Caco-2 (cell line): Measurements from ENCODE around the gene EHHADH. TPM values are rescaled to one million over a fixed set of nuclear protein-coding genes. Genes with fewer than 3 reads are reported as not detected.
A peak's percentile ranks its signal among the peaks of the same experiment; 100 is the strongest.

Source experiments
- BruUV-seq: library from RNA; stranded (reverse); fragments of 400-500 nt; replicated peaks from 2 replicates; lab custom pipeline; 2021; lab: Mats Ljungman, UMichigan
- CTCF ChIA-PET: fragments of 300-600 bp; sonication (Branson Sonifier 250); formaldehyde crosslinking; loops from one replicate; lab custom pipeline; 2022; ENCODE audit warnings: antibody characterized with exemption; lab: Charles Lee
- POLR2A ChIA-PET: fragments of 300-600 bp; sonication (Branson Sonifier 250); formaldehyde crosslinking; loops from one replicate; lab custom pipeline; 2022; ENCODE audit warnings: antibody characterized with exemption; lab: Charles Lee
- DNase-seq, 2 experiments: peaks; one replicate each; pipeline versions ENCODE4 v3.0.0 to v3.0.0-alpha.2; 2020 to 2022
- H3K27me3 ChIP-seq: replicated peaks from 2 replicates; pipeline ENCODE4 v1.6.0; 2011; ENCODE audit warnings: low read length; ENCODE audit not compliant: control insufficient read depth, insufficient read depth
- H3K36me3 ChIP-seq: 2 replicates; pipeline ENCODE4 v1.5.1; 2011; ENCODE audit warnings: low read length; ENCODE audit not compliant: control insufficient read depth, insufficient read depth
- H3K4me1 ChIP-seq: fragments of 250-450 bp; sonication (Bioruptor Pico); 2 replicates; pipeline ENCODE4 v1.5.1; 2020; ENCODE audit warnings: mild to moderate bottlenecking
- H3K4me3 ChIP-seq: 2 replicates; pipeline ENCODE4 v1.5.1; 2011; ENCODE audit warnings: low read depth, mild to moderate bottlenecking, control low read depth, low read length
- H3K9me3 ChIP-seq: fragments of 250-450 bp; sonication (Bioruptor Pico); 2 replicates; pipeline ENCODE4 v1.5.1; 2020; ENCODE audit warnings: mild to moderate bottlenecking, moderate library complexity
- H3K27ac Mint-ChIP-seq: one replicate; pipeline ENCODE4 v1.8.0; 2022; ENCODE audit warnings: mixed read lengths; ENCODE audit not compliant: unreplicated experiment
- H3K27me3 Mint-ChIP-seq: one replicate; pipeline ENCODE4 v1.8.0; 2022; ENCODE audit warnings: mixed read lengths; ENCODE audit not compliant: insufficient read depth, unreplicated experiment
- H3K36me3 Mint-ChIP-seq: one replicate; pipeline ENCODE4 v1.8.0; 2022; ENCODE audit warnings: mild to moderate bottlenecking, mixed read lengths; ENCODE audit not compliant: insufficient read depth, unreplicated experiment
- H3K4me1 Mint-ChIP-seq: one replicate; pipeline ENCODE4 v1.8.0; 2022; ENCODE audit warnings: low read depth, mixed read lengths; ENCODE audit not compliant: unreplicated experiment
- H3K4me3 Mint-ChIP-seq: one replicate; pipeline ENCODE4 v1.8.0; 2022; ENCODE audit warnings: mild to moderate bottlenecking, moderate library complexity, mixed read lengths; ENCODE audit not compliant: unreplicated experiment
- H3K9me3 Mint-ChIP-seq: one replicate; pipeline ENCODE4 v1.8.0; 2022; ENCODE audit warnings: mixed read lengths; ENCODE audit not compliant: unreplicated experiment
- CTCF ChIP-seq, 2 experiments: fragments of 200-600 bp in 1 of 2; IDR thresholded peaks; 1 replicate in 1 of 2; 2 replicates in 1 of 2; pipeline versions ENCODE4 v1.5.1 to v1.8.0; 2011 to 2022; ENCODE audit warnings: antibody characterized with exemption in 1 of 2, control low read depth in 1 of 2, inconsistent platforms in 1 of 2, low read depth in 1 of 2, low read length in 1 of 2, mild to moderate bottlenecking in 1 of 2, moderate library complexity in 1 of 2; ENCODE audit not compliant: insufficient read depth in 1 of 2, severe bottlenecking in 1 of 2, unreplicated experiment in 1 of 2
- intact Hi-C: fragments of 100-400 bp; cut with micrococcal nuclease; formaldehyde crosslinking; loops from one replicate; pipeline ENCODE4 v1.10.0; 2022; ENCODE audit not compliant: unreplicated experiment
- total RNA-seq: library from RNA; stranded (reverse); gene quantifications from 2 replicates; pipeline ENCODE4 v1.2.3, GENCODE V29; 2022

EHHADH gene
- total RNA-seq, 1 experiment from 2014 or later, result 24.9 TPM

- BruUV-seq, result no TSS peak
- peak overlapping the region; percentile 95 for H3K4me3 Mint-ChIP-seq
- no peaks in the 10 kb centered on the region for H3K4me1 Mint-ChIP-seq
- DNase-seq, result peak; percentile 96 to 97
- intact Hi-C loops, result no loop called here
- H3K27ac Mint-ChIP-seq, result peak overlapping the region; percentile 95
- Histone ChIP-seq H3K27me3 (no peaks in the 10 kb centered on the region), H3K4me3 (peak overlapping the region; percentile 57), H3K36me3 (no peaks in the 10 kb centered on the region), H3K9me3 (no peaks in the 10 kb centered on the region), H3K4me1 (no peaks in the 10 kb centered on the region)
- ChIA-PET CTCF (interaction anchor here (0.5 kb wide), 1 partner anchor 137 kb away, joined by 6 read pairs; no protein-coding TSS in a partner anchor), POLR2A (no interaction called here)
- H3K36me3 Mint-ChIP-seq, result peaks cover 10% of the 10 kb centered on the region
- no peaks in the 10 kb centered on the region for H3K27me3 Mint-ChIP-seq
- TF ChIP-seq CTCF (IDR thresholded peaks at IDR 0.05; ENCODE audit: insufficient read depth in 1 of 2, low read depth in 1 of 2, low read length in 1 of 2, severe bottlenecking in 1 of 2, unreplicated experiment in 1 of 2), result no peak
- no peaks in the 10 kb centered on the region for H3K9me3 Mint-ChIP-seq
Observed at GRCh38 chr3:185282696-185283373, 29.0 kb upstream of the EHHADH start.

GRCh38 chr3:185280572-185281365, 26.9 kb upstream of the EHHADH start:
- ChIA-PET POLR2A (no interaction called here), CTCF (no interaction called here)
- DNase-seq, result peak in 1 of 2 experiments; percentile 45
- Histone ChIP-seq H3K36me3 (no peaks in the 10 kb centered on the region), H3K9me3 (no peaks in the 10 kb centered on the region), H3K4me1 (no peaks in the 10 kb centered on the region), H3K27me3 (no peaks in the 10 kb centered on the region), H3K4me3 (no peak overlapping the region)
- no peaks in the 10 kb centered on the region for H3K9me3 Mint-ChIP-seq
- H3K36me3 Mint-ChIP-seq, result peaks cover 10% of the 10 kb centered on the region
- intact Hi-C loops, result no loop called here
- peak; percentile 61 to 65 for TF ChIP-seq CTCF (IDR thresholded peaks at IDR 0.05; ENCODE audit: insufficient read depth in 1 of 2, low read depth in 1 of 2, low read length in 1 of 2, severe bottlenecking in 1 of 2, unreplicated experiment in 1 of 2)
- peak overlapping the region; percentile 20 for H3K4me3 Mint-ChIP-seq
- no peak overlapping the region for H3K27ac Mint-ChIP-seq
- H3K27me3 Mint-ChIP-seq, result no peaks in the 10 kb centered on the region
- no peaks in the 10 kb centered on the region for H3K4me1 Mint-ChIP-seq
- no TSS peak for BruUV-seq

DNA sequence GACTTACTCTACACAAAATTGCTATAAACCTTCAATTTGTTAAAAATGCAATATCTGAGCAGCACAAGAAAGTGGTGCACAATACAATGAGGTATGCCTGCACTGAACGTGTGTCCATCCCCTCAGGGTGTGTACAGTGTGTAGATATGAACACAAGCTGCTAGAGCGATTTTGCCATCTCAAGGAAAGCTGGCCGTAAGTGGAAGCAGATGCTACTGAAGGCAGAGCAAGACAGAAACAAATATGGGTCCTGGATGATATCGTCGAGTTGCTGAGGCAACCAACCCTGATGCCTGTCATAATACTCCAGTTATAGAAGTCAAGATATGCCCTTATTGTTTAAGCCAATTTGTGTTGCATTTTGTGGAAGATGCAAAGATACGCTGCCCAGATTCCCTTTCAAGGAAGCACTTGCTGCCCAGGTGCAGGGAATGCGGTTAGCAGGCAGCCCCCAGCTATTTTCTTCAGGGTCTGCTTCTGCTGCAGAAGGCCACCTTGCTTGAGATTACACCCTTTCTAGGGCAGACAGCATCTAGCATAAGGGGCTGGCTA, 25.8 kb upstream of the EHHADH start:
- no peak for TF ChIP-seq CTCF (IDR thresholded peaks at IDR 0.05; ENCODE audit: insufficient read depth in 1 of 2, low read depth in 1 of 2, low read length in 1 of 2, severe bottlenecking in 1 of 2, unreplicated experiment in 1 of 2)
- Mint-ChIP-seq H3K9me3 (no peaks in the 10 kb centered on the region), H3K4me1 (no peaks in the 10 kb centered on the region), H3K27me3 (no peaks in the 10 kb centered on the region), H3K36me3 (peaks cover 10% of the 10 kb centered on the region), H3K4me3 (no peak overlapping the region), H3K27ac (no peak overlapping the region)
- Histone ChIP-seq H3K9me3 (no peaks in the 10 kb centered on the region), H3K36me3 (no peaks in the 10 kb centered on the region), H3K4me1 (no peaks in the 10 kb centered on the region), H3K27me3 (no peaks in the 10 kb centered on the region), H3K4me3 (no peak overlapping the region)
- intact Hi-C loops, result no loop called here
- CTCF ChIA-PET, result interaction anchor here (0.6 kb wide), 1 partner anchor 9 kb away, joined by 3 read pairs; no protein-coding TSS in a partner anchor
- no TSS peak for BruUV-seq
- POLR2A ChIA-PET, result no interaction called here
- DNase-seq, result no peak
